Activated CD4-positive, alpha-beta T cell treated with anti-CD3 and anti-CD28 coated beads for 48 hours (primary cell): ENCODE data around the gene PTPRH.
"Not testable (repeated sequence)": the region's sequence is repeated elsewhere in the genome, so short reads cannot be mapped to it uniquely, and the experiment has no call there.

ENCODE experiments used
- DNase-seq: peaks from one replicate; pipeline ENCODE4 v3.0.0-alpha.2; 2020

The PTPRH gene

GRCh38 chr19:55244004-55244680 is 34.8 kb upstream of the PTPRH start:
- no peak for DNase-seq

GRCh38 chr19:55242517-55242916 is 33.2 kb upstream of the PTPRH start:
- DNase-seq, result no peak

GRCh38 chr19:55241935-55242464 is 32.7 kb upstream of the PTPRH start:
- no peak for DNase-seq

- no peak for DNase-seq
Observed at GRCh38 chr19:55241143-55241934, 32.0 kb upstream of the PTPRH start.

GRCh38 chr19:55240713-55241020 is 31.4 kb upstream of the PTPRH start:
- no peak for DNase-seq

- DNase-seq, result no peak
Observed at GRCh38 chr19:55239004-55239403, 29.7 kb upstream of the PTPRH start.

GRCh38 chr19:55238030-55238429 is 28.7 kb upstream of the PTPRH start:
- no peak for DNase-seq

GRCh38 chr19:55232986-55233385 is 23.7 kb upstream of the PTPRH start:
- no peak for DNase-seq

GRCh38 chr19:55232286-55232602 is 22.9 kb upstream of the PTPRH start:
- no peak for DNase-seq

GRCh38 chr19:55231391-55232285 is 22.3 kb upstream of the PTPRH start:
- DNase-seq, result no peak

GRCh38 chr19:55230780-55231179 is 21.5 kb upstream of the PTPRH start:
- no peak for DNase-seq

GRCh38 chr19:55230329-55230728 is 21.0 kb upstream of the PTPRH start:
- no peak for DNase-seq

GRCh38 chr19:55229789-55230182 is 20.5 kb upstream of the PTPRH start:
- no peak for DNase-seq

GRCh38 chr19:55229145-55229788 is 20.0 kb upstream of the PTPRH start:
- DNase-seq, result no peak

- DNase-seq, result no peak
Observed at GRCh38 chr19:55228403-55229031, 19.2 kb upstream of the PTPRH start, which contains the start of gene TMEM86B. TMEM86B (minus strand) TSS chr19:55228763; CDS start chr19:55228741, 22 bp downstream.

- DNase-seq, result no peak
Observed at GRCh38 chr19:55228015-55228391, 18.7 kb upstream of the PTPRH start.

GRCh38 chr19:55227241-55228014 is 18.1 kb upstream of the PTPRH start:
- no peak for DNase-seq

- no peak for DNase-seq
Observed at GRCh38 chr19:55226788-55227187, 17.5 kb upstream of the PTPRH start.

- no peak for DNase-seq
Observed at GRCh38 chr19:55226273-55226672, 17.0 kb upstream of the PTPRH start.

GRCh38 chr19:55225415-55225958 is 16.2 kb upstream of the PTPRH start:
- no peak for DNase-seq

- DNase-seq, result not testable (repeated sequence)
Observed at GRCh38 chr19:55224679-55225414, 15.5 kb upstream of the PTPRH start.
